Measurements from ENCODE around the gene KATNBL1. TPM values are rescaled to one million over a fixed set of nuclear protein-coding genes. Genes with fewer than 3 reads are reported as not detected.

The KATNBL1 gene
- total and polyA plus RNA-seq, 9 of the 15 experiments (the other 6 are each of a cell fraction or from before 2014, with no cell fraction given) = 6.6 to 46.0 (median 24.0) TPM

DNA sequence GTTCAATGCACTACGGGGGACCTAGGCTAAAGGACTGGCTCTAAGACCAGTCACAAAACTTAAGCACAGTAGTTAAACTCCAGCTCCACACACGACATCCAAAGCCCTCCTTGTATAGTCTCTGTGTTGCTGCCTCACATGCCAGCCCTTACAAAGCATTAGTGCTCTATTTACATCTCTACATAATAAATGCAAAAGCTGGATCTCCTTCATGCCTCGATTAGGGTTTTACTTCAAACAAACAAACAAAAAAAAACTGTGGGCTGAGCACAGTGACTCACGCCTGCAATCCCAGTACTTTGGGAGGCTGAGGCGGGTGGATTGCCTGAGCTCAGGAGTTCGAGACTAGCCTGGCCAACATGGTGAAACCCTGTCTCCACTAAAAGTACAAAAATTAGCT is 98.4 kb downstream of the KATNBL1 start:
- H3K79me2 ChIP-seq (ENCODE audit: control insufficient read depth, insufficient read depth, low read length) = no peaks in the 10 kb centered on the region
- H3K4me3 ChIP-seq = no peak overlapping the region
- H3K9me3 ChIP-seq (replicated peaks; ENCODE audit: control insufficient read depth, insufficient read depth, low read depth, low read length) = no peaks in the 10 kb centered on the region
- no peak for ATAC-seq
- no peak overlapping the region for H3K9ac ChIP-seq (ENCODE audit: insufficient read depth in 1 of 2, low read depth in 2 of 2, low read length in 2 of 2)
- H3K36me3 ChIP-seq (ENCODE audit: control insufficient read depth, insufficient read depth, low read length) = no peaks in the 10 kb centered on the region
- CTCF ChIA-PET (ENCODE audit: low intra/inter-chr PET ratio) = interaction anchor here (2.6 kb wide), 1 partner anchor 99 kb away, joined by 18 read pairs; the partner anchor contains the start of gene KATNBL1
- FAIRE-seq = no peak
- H3K27ac ChIP-seq (ENCODE audit: extremely low read depth, low read depth, low read length) = no peak overlapping the region
- in situ Hi-C loops (cut with MboI) (no loop called here), intact Hi-C loops (cut with micrococcal nuclease) (no loop called here)
- no peak overlapping the region for H3K4me2 ChIP-seq (ENCODE audit: insufficient read depth, low read length)
- TF ChIP-seq ZFPM2 (CRISPR knock-in tag; IDR thresholded peaks at IDR 0.05) (no peak), CHD1 (IDR thresholded peaks at IDR 0.05; ENCODE audit: low read length) (no peak), STAG1 (CRISPR knock-in tag; IDR thresholded peaks at IDR 0.05; ENCODE audit: borderline replicate concordance) (no peak), EHMT2 (IDR thresholded peaks at IDR 0.05) (no peak), ZFP1 (CRISPR knock-in tag; IDR thresholded peaks at IDR 0.05) (no peak), GTF2B (IDR thresholded peaks at IDR 0.05; ENCODE audit: extremely low read depth, insufficient read length) (no peak), ZNF174 (CRISPR knock-in tag; IDR thresholded peaks at IDR 0.05) (no peak), CHD2 (IDR thresholded peaks at IDR 0.05; ENCODE audit: low read depth, low read length) (no peak), CBX5 (IDR thresholded peaks at IDR 0.05; ENCODE audit: borderline replicate concordance, low read depth) (no peak), LEF1 (IDR thresholded peaks at IDR 0.05) (no peak), MCM3 (IDR thresholded peaks at IDR 0.05) (no peak), SMC3 (conservative IDR thresholded peaks at IDR 0.05; ENCODE audit: insufficient read depth, low read depth, low read length) (no peak), HDGF (IDR thresholded peaks at IDR 0.05) (no peak), PYGO2 (tag; IDR thresholded peaks at IDR 0.05) (no peak)
- TF ChIP-seq, protein P1, sequence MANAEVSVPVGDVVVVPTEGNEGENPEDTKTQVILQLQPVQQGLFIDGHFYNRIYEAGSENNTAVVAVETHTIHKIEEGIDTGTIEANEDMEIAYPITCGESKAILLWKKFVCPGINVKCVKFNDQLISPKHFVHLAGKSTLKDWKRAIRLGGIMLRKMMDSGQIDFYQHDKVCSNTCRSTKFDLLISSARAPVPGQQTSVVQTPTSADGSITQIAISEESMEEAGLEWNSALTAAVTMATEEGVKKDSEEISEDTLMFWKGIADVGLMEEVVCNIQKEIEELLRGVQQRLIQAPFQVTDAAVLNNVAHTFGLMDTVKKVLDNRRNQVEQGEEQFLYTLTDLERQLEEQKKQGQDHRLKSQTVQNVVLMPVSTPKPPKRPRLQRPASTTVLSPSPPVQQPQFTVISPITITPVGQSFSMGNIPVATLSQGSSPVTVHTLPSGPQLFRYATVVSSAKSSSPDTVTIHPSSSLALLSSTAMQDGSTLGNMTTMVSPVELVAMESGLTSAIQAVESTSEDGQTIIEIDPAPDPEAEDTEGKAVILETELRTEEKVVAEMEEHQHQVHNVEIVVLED (CRISPR knock-in tag; IDR thresholded peaks at IDR 0.05) = no peak
- TF ChIP-seq, protein P2, sequence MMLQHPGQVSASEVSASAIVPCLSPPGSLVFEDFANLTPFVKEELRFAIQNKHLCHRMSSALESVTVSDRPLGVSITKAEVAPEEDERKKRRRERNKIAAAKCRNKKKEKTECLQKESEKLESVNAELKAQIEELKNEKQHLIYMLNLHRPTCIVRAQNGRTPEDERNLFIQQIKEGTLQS (IDR thresholded peaks at IDR 0.05) = no peak
- TF ChIP-seq, protein P2 (CRISPR knock-in tag; conservative IDR thresholded peaks at IDR 0.05) = no peak
- no TSS peak for BruUV-seq (replicated peaks)
- peak overlapping the region; percentile 43 for H2AFZ ChIP-seq (ENCODE audit: low read depth, low read length)
- no peaks in the 10 kb centered on the region for H3K27me3 ChIP-seq (ENCODE audit: control insufficient read depth in 2 of 2, insufficient read depth in 2 of 2, low read length in 2 of 2)
- POLR2A ChIA-PET = interaction anchor here (0.7 to 2.6 kb wide), 4 partner anchors 13 to 99 kb away, joined by 5 to 12 read pairs (median 6); partner anchors contain the start of gene KATNBL1
- no peak for DNase-seq (ENCODE audit: extremely low read depth in 1 of 4, low spot score in 3 of 4)
- 27% methylated on average over 6 of the region's 6 CpGs for WGBS (ENCODE audit: insufficient coverage, low coverage, missing lambda C conversion rate)
- H3K4me1 ChIP-seq (replicated peaks in 1 of 2; ENCODE audit: control insufficient read depth in 2 of 2, insufficient read depth in 2 of 2, low read length in 2 of 2) = no peaks in the 10 kb centered on the region
- no peaks in the 10 kb centered on the region for H4K20me1 ChIP-seq (replicated peaks; ENCODE audit: control insufficient read depth, insufficient read depth, low read length)
- H3K9me1 ChIP-seq (ENCODE audit: control insufficient read depth, insufficient read depth, low read length) = no peaks in the 10 kb centered on the region

Data from K562 (cell line).